Posterior cingulate gyrus (tissue), 11 donors: ENCODE measurements around the gene DDX49.

Experiments
- DNase-seq, 10 donors: peaks; one replicate each; pipeline versions ENCODE4 v3.0.0 to v3.0.0-alpha.2; 2020 to 2021; ENCODE audit warnings: mixed read lengths in 3 of 10
- intact Hi-C: fragments of 100-400 bp; cut with DNase I; formaldehyde crosslinking; loops from one replicate; pipeline ENCODE4 v1.15.1; 2023

DDX49 gene

GRCh38 chr19:18919086-18919899 is at the start of gene DDX49, which contains the start of gene COPE:
DDX49 (plus strand) TSS chr19:18919715; CDS start chr19:18919742, 27 bp downstream.
COPE (minus strand) TSS chr19:18919387; CDS start chr19:18919348, 39 bp downstream.
- peak; percentile 94 to 100 (median 98) for DNase-seq
- intact Hi-C loops: loop anchor here (2.0 to 5.0 kb wide), 2 partner anchors 52 to 332 kb away; partner anchors contain the start of gene REX1BD

DNA sequence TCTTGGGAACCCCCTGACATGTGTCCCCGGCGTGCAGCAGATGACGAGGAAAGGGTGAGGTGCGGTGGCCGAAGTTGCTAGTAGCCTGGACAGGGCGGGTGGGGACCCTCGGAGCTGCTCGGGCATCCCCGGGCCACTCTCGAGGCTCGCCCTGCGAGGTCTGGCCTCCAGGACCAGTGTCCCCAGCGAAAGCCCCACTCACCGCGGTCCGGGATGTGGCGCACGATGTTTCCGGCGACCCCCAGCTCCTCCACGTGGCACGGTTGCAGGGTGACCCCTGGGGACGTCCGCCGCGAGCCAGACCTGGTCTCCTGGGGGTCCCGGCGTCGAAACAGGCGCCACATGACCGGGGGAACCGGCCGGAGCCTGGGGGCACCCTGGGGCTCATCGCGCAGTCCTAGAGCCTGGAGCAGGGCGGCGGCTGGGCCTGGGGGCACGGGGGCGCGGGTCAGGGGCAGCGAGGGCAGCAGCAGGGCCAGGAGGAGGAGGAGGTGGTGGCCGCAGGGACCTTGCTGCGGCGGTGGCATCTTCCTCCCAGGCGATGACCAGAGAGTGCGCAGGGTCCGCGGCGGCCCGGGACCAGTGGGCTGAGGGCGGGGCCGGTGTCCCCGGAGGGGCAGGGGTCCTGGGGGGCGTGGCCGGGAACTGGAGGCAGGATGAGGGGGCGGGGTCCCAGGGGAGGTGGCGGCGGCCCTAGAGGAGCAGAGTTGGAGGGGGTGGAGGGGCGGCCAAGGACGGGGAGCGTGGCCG is 49.6 kb upstream of the DDX49 start:
- intact Hi-C loops: no loop called here

DNA sequence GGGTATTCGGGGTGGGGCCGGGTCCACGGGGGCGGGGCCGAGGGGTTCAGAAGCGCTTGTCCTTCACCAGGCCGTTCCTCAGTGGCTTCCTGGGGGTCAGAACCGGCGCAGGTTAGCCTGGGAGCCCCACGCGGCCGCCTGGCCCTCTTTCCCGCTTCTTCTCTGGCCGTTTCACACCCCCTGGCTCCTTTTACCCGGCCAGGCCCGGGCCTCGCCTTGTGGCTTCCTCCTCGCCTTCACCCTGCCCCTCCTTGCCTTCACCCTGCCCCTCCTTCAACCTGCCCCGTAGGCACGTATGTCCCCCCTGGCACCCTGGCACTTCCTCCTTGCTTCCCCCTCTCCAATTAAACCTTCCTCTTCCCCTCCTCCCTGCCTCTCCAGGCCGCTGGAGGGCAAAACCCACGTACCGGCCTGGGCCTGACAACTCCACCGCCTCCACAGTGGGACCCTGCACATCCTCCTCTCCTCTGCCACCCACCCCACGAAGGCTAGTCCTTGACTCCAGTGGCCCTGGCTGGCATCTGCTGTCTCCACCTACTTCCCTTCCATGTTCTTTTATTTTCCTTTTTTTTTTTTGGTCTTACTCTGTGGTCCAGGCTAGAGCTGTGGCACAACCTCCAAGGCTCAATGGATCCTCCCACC is 48.9 kb upstream of the DDX49 start:
- intact Hi-C loops: no loop called here
- no peak for DNase-seq

More for the DNA sequence above, 49.6 kb upstream of the DDX49 start:
- DNase-seq: peak in 1 of 10 donors; percentile 83

DNA sequence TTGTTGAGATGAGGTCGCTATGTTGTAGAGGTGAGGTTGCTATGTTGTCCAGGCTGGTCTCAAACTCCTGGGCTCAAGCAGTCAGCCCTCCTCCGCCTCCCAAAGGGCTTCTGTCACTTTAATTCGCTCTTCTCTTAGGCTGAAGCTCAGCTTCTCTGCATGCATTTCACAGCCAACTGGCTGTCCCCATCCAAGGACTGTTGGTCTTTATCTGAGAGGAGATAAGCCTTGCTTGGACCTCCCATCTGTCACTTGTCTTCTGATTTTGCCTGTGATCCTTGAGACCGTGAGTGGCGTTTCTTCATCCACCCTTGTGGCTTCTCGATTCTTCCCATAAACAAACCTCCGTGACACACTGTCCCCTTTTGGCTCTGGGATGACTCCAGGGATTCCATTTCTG is 48.0 kb upstream of the DDX49 start:
- intact Hi-C loops: no loop called here
- DNase-seq: no peak

DNA sequence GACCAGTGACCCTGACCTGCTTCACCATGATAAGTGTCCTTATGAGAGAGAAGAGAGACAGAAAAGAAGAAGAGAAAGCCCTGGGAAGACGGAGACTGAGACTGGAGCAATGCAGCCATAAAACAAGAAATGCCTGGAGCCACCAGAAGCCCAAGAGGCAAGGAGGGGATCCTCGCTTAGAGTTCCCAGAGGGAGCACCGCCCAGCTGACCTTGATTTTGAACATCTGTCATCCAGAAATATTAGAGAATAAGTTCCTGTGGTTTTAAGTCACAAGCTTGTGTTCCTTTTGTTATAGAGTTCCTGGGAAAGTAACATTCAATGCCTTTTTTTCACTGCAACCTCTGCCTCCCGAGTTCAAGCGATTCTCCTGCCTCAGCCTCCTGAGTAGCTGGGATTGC is 43.8 kb upstream of the DDX49 start:
- no peak for DNase-seq
- intact Hi-C loops: no loop called here

GRCh38 chr19:18876865-18877264 is 42.6 kb upstream of the DDX49 start:
- DNase-seq: no peak
- intact Hi-C loops: no loop called here

DNA sequence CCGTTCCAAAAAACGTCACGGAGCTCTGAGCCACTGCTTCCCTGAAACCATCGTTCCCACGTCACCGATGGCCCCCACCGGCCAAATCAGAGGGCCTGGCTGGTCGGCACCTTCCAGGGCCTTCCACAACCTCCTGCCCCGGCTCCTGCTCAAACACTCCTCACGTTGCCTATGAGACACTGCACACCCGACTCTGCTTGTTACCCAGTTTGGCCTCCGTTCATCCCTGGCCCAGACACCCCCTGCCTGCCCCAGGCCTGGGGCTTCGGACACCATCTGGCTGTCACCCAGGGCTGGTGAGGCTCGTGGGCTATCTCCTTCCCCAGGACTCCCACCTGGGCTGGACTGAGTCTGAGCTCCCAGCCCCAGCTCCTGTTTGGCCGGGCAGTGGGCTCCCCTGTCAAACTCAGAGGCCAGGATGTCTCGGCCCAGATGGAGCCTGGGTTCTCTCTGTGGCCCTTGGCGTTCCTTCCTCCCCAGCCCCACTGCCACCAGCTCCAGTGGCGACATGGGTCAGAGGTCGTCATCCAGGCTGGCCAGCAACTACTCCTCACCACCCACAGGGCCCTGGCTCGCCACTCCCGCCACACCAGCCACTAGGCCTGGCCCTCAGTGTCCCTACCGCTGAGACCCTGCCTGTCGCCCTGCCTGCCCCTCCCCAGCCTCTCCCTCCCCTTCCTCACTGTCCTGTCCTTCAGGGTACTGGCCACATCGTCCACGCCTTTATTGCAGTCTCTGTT is 41.3 kb upstream of the DDX49 start:
- intact Hi-C loops: no loop called here
- no peak for DNase-seq

- intact Hi-C loops: no loop called here
- no peak for DNase-seq
These were observed 40.5 kb upstream of the DDX49 start for GRCh38 chr19:18878858-18879578.

GRCh38 chr19:18879579-18880373 is 39.7 kb upstream of the DDX49 start:
- no peak for DNase-seq
- intact Hi-C loops: no loop called here

GRCh38 chr19:18881491-18881890 is 38.0 kb upstream of the DDX49 start:
- intact Hi-C loops: no loop called here
- no peak for DNase-seq

DNA sequence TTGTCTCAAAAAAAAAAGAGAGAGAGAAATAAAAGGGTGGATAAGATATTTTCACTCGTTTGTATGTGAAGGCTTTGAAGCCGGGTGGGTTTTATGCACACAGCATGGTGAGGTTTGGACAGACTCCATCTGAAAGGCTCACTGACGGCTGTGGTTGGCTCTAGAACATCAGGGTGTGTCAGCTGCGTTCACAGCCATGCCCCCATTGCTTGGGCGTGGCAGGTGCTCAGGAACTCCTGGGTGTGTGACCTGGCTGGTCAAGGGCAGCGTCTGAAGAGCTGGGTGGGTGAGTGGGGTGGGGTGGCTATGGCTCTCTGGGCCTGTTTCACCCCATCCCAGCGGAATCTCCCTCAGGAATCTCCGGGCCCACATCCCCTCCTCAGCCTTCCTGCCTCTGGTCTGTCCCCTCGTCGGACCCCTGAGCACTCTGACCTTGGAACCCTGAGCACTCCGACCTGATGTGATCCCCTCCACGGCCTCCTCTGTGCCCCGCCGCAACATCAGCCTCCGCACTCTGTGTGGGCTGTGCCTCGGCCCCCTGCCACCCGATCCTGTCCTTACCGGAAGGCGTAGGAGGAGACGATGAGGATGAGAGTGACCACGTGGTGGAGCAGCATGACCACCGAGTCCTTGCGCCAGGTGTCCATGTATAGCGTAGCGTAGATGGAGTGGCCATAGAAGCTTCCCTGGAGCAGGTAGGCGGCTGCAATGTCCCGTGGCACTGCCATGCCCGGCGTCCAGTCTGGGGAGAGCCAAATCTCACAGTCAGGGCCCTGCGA is 35.8 kb upstream of the DDX49 start:
- intact Hi-C loops: no loop called here
- no peak for DNase-seq

DNA sequence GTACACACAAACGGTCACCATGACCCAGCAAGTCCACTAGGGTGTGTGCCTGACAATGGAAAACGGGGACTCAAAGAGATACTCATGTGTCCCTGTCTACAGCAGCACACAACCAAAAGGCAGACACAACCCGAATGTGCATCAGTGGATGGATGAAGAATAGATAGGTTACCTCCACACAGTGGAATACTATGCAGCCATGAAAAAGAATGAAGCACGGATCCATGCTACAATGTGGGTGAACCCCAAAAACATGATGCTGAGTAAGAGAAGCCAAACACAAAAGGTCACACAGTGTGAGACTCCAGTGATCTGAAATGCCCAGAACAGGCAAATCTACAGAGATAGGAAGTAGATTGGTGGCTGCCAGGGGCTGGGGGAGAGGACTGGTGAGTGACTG is 32.5 kb upstream of the DDX49 start:
- intact Hi-C loops: no loop called here
- DNase-seq: no peak

- intact Hi-C loops: no loop called here
- peak in 1 of 10 donors; percentile 72 for DNase-seq
These were observed 29.4 kb upstream of the DDX49 start for GRCh38 chr19:18889949-18890745.

DNA sequence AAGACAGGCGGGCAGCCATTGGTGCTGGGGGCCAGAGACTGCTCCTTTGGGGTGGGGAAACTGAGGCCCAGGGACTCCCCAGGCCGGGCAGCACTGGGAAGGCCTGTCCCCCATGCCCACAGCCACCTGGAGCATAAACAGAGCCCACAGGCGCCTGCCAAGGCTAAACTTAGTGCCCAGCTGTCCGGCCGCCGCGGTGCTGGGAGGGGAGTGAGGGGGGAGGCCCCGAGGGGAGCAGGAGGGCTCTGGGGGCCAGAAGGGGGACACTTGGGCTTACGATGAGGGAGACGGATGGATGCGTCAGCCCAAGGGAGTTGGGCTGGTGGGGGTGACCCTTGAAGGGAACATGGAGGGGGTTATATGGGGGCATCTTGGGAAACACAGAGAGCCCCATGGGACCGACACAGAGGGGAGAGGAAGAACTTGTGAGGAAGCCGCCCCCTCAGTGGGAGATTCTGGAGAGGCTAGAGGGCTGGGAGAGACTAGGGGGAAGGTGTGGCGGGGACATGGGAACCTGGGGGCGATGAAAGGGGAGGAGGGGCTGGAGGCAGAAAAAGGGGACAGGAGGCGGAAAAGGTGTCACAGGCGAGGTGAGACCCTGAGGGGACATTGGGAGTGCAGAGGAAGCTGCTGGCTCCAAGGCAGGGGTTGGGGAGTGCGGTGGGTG is 25.8 kb upstream of the DDX49 start:
- DNase-seq: peak in 2 of 10 donors; percentile 27 to 89
- intact Hi-C loops: no loop called here

DNA sequence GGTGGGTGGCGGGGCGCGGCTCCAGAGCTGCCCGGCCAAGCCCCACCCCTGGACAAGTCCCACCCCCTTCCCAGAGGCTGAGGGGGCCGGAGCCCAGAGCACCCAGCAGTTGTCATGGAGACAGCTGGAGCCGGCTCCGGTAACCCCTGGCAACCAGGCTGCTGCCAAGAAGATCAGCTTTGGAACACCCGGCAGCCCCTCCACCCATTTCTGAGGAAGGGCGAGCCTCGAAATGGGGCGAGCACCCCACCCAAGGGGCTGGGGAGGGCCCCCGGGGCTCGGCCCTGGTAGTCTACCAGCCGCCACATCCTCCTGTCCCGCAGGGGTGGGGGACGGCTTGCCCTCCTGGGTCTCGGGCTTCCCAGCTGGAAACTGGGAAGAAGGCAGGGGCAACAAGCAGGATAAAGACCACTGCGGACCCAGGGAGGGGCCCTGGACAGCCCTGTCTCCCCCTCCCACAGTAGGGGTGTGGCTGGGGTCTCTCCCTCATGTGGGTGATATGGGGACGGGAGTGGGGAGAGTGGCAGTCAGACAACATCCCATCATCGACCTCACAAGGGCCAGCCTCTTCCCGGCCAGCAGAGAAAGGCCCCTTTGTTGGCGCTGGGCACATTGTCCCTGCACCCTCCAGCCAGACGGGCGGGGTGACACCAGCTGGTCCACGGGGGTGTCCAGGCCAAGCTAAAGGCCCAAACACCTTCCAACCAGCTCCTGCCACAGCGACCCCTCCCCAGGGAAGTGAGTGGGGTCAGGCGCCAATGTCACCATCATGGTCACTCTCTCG is 25.1 kb upstream of the DDX49 start:
- peak; percentile 91 to 99 (median 94) for DNase-seq
- intact Hi-C loops: no loop called here
